CD8-positive, alpha-beta memory T cell (primary cell): ENCODE results near the gene CASTOR1. TPM values are rescaled to one million over a fixed set of nuclear protein-coding genes. Genes with fewer than 3 reads are reported as not detected.

Source experiments
- CTCF ChIA-PET: fragments of 350-600 bp; sonication (Branson Sonifier 250); formaldehyde crosslinking; loops from one replicate; lab custom pipeline; 2021; ENCODE audit warnings: antibody characterized with exemption; lab: Charles Lee
- POLR2A ChIA-PET: fragments of 350-600 bp; sonication (Branson Sonifier 250); formaldehyde crosslinking; loops from one replicate; lab custom pipeline; 2021; ENCODE audit warnings: antibody characterized with exemption; lab: Charles Lee
- DNase-seq, 5 donors: peaks; one replicate each; pipeline versions ENCODE4 v3.0.0 to v3.0.0-alpha.2; 2020 to 2022; ENCODE audit warnings: mixed read lengths in 1 of 5
- H3K27ac ChIP-seq: one replicate; pipeline ENCODE4 v1.7.0; 2013; ENCODE audit warnings: low read depth, mild to moderate bottlenecking, low read length, moderate library complexity
- H3K27me3 ChIP-seq: 2 replicates; pipeline ENCODE4 v1.7.0; 2013; ENCODE audit warnings: low read length, mild to moderate bottlenecking; ENCODE audit not compliant: insufficient read depth, poor library complexity, severe bottlenecking
- H3K36me3 ChIP-seq: 2 replicates; pipeline ENCODE4 v1.7.0; 2013; ENCODE audit warnings: mild to moderate bottlenecking, low read length, moderate library complexity; ENCODE audit not compliant: insufficient read depth
- H3K4me1 ChIP-seq: 2 replicates; pipeline ENCODE4 v1.7.0; 2013; ENCODE audit warnings: mild to moderate bottlenecking, low read length, moderate library complexity; ENCODE audit not compliant: insufficient read depth
- H3K4me3 ChIP-seq: 2 replicates; pipeline ENCODE4 v1.7.0; 2013; ENCODE audit warnings: mild to moderate bottlenecking, low read length
- H3K9me3 ChIP-seq: 2 replicates; pipeline ENCODE4 v1.7.0; 2013; ENCODE audit warnings: mild to moderate bottlenecking, low read length
- H3K27ac Mint-ChIP-seq, 8 donors: one replicate each; pipeline ENCODE4 v1.8.0; 2020 to 2021; ENCODE audit warnings: mixed read lengths in 8 of 8, mild to moderate bottlenecking in 6 of 8, inconsistent platforms in 3 of 8, moderate library complexity in 3 of 8
- H3K27me3 Mint-ChIP-seq, 2 donors: one replicate each; pipeline ENCODE4 v1.8.0; 2020 to 2021; ENCODE audit warnings: mixed read lengths in 2 of 2, mild to moderate bottlenecking in 1 of 2, moderate library complexity in 1 of 2
- H3K36me3 Mint-ChIP-seq, 3 donors: one replicate each; pipeline ENCODE4 v1.8.0; 2020 to 2021; ENCODE audit warnings: mixed read lengths in 3 of 3, inconsistent platforms in 1 of 3, mild to moderate bottlenecking in 1 of 3
- H3K4me1 Mint-ChIP-seq, 3 donors: one replicate each; pipeline ENCODE4 v1.8.0; 2020 to 2021; ENCODE audit warnings: mixed read lengths in 3 of 3, inconsistent platforms in 1 of 3, mild to moderate bottlenecking in 1 of 3
- H3K4me3 Mint-ChIP-seq, 7 donors: one replicate each; pipeline ENCODE4 v1.8.0; 2020 to 2021; ENCODE audit warnings: mixed read lengths in 7 of 7, mild to moderate bottlenecking in 6 of 7, moderate library complexity in 4 of 7, inconsistent platforms in 2 of 7
- H3K9me3 Mint-ChIP-seq, 5 donors: one replicate each; pipeline ENCODE4 v1.8.0; 2020 to 2022; ENCODE audit warnings: mixed read lengths in 5 of 5, mild to moderate bottlenecking in 3 of 5, moderate library complexity in 2 of 5, inconsistent platforms in 1 of 5
- polyA plus RNA-seq: library from polyadenylated mRNA; unstranded; fragments of 300-500 nt; fragmentation: Illumina TruSeq; gene quantifications from one replicate; pipeline ENCODE4 v1.2.3, GENCODE V29; 2021
- total RNA-seq, 2 experiments: library from RNA; stranded (reverse); gene quantifications; one replicate each; pipeline ENCODE4 v1.2.3, GENCODE V29; 2021

CASTOR1 gene
- total and polyA plus RNA-seq, 3 experiments from 2014 or later, result 4.0 to 17.8 (median 5.3) TPM

- Histone ChIP-seq H3K4me1 (peaks cover 82% of the 10 kb centered on the region), H3K27me3 (no peaks in the 10 kb centered on the region), H3K4me3 (peak overlapping the region; percentile 18), H3K36me3 (peaks cover 55% of the 10 kb centered on the region), H3K9me3 (no peaks in the 10 kb centered on the region), H3K27ac (no peak overlapping the region)
- DNase-seq, result no peak
- peaks cover 5 to 94% (median 10%) of the 10 kb centered on the region in 3 donors for H3K36me3 Mint-ChIP-seq
- H3K4me3 Mint-ChIP-seq, result no peak overlapping the region
- H3K27ac Mint-ChIP-seq, result peak overlapping the region; percentile 33 to 90 (median 66)
- H3K4me1 Mint-ChIP-seq, result peaks cover 54 to 63% (median 63%) of the 10 kb centered on the region in 3 donors
- CTCF ChIA-PET, result interaction anchor here (0.7 to 3.0 kb wide), 3 partner anchors 10 to 12 kb away, joined by 3 to 10 read pairs (median 4); no protein-coding TSS in a partner anchor
- H3K27me3 Mint-ChIP-seq, result no peaks in the 10 kb centered on the region
- POLR2A ChIA-PET, result interaction anchor here (0.6 kb wide), 1 partner anchor 126 kb away, joined by 3 read pairs; no protein-coding TSS in a partner anchor
- H3K9me3 Mint-ChIP-seq, result no peaks in the 10 kb centered on the region
These were observed 8.8 kb upstream of the CASTOR1 start for GRCh38 chr22:30297991-30298701.

- H3K27ac Mint-ChIP-seq, result peak overlapping the region; percentile 8 to 93 (median 72)
- no peak overlapping the region for H3K27ac ChIP-seq
- peak overlapping the region; percentile 18 for H3K4me3 ChIP-seq
- no peaks in the 10 kb centered on the region for H3K9me3 Mint-ChIP-seq
- H3K4me3 Mint-ChIP-seq, result no peak overlapping the region
- H3K36me3 ChIP-seq, result peaks cover 61% of the 10 kb centered on the region
- H3K36me3 Mint-ChIP-seq, result peaks cover 5 to 94% (median 12%) of the 10 kb centered on the region in 3 donors
- H3K4me1 Mint-ChIP-seq, result peaks cover 47 to 56% (median 56%) of the 10 kb centered on the region in 3 donors
- POLR2A ChIA-PET, result no interaction called here
- DNase-seq, result no peak
- CTCF ChIA-PET, result interaction anchor here (0.7 to 3.0 kb wide), 3 partner anchors 10 to 13 kb away, joined by 3 to 10 read pairs (median 4); no protein-coding TSS in a partner anchor
- H3K9me3 ChIP-seq, result no peaks in the 10 kb centered on the region
- no peaks in the 10 kb centered on the region for H3K27me3 ChIP-seq
- no peaks in the 10 kb centered on the region for H3K27me3 Mint-ChIP-seq
- H3K4me1 ChIP-seq, result peaks cover 75% of the 10 kb centered on the region
These were observed 8.1 kb upstream of the CASTOR1 start for GRCh38 chr22:30297276-30297990.

GRCh38 chr22:30296833-30297232 lies 7.5 kb upstream of the CASTOR1 start:
- Mint-ChIP-seq H3K27ac (peak overlapping the region; percentile 52 to 85 (median 72)), H3K9me3 (no peaks in the 10 kb centered on the region), H3K27me3 (peaks cover 0 to 1% of the 10 kb centered on the region in 2 donors), H3K4me1 (peaks cover 41 to 50% (median 50%) of the 10 kb centered on the region in 3 donors), H3K36me3 (peaks cover 5 to 95% (median 12%) of the 10 kb centered on the region in 3 donors), H3K4me3 (peak overlapping the region in 2 of 7 donors; percentile 32 to 58)
- Histone ChIP-seq H3K36me3 (peaks cover 61% of the 10 kb centered on the region), H3K27ac (no peak overlapping the region), H3K27me3 (no peaks in the 10 kb centered on the region), H3K4me1 (peaks cover 69% of the 10 kb centered on the region), H3K4me3 (no peak overlapping the region), H3K9me3 (no peaks in the 10 kb centered on the region)
- DNase-seq, result no peak
- CTCF ChIA-PET, result interaction anchor here (0.9 to 3.0 kb wide), 2 partner anchors 9 to 11 kb away, joined by 6 to 10 read pairs; no protein-coding TSS in a partner anchor
- POLR2A ChIA-PET, result interaction anchor here (1.9 kb wide), 1 partner anchor 10 kb away, joined by 5 read pairs; no protein-coding TSS in a partner anchor

- Mint-ChIP-seq H3K4me3 (peak overlapping the region in 1 of 7 donors; percentile 58), H3K4me1 (peaks cover 38 to 50% (median 44%) of the 10 kb centered on the region in 3 donors), H3K9me3 (no peaks in the 10 kb centered on the region), H3K36me3 (peaks cover 3 to 95% (median 12%) of the 10 kb centered on the region in 3 donors), H3K27me3 (peaks cover 0 to 1% of the 10 kb centered on the region in 2 donors), H3K27ac (peak overlapping the region in 7 of 8 donors; percentile 29 to 85 (median 71))
- H3K27me3 ChIP-seq, result no peaks in the 10 kb centered on the region
- peak in 1 of 5 donors; percentile 56 for DNase-seq
- H3K4me3 ChIP-seq, result no peak overlapping the region
- H3K9me3 ChIP-seq, result no peaks in the 10 kb centered on the region
- ChIA-PET CTCF (interaction anchor here (0.9 to 3.0 kb wide), 4 partner anchors 8 to 91 kb away, joined by 3 to 10 read pairs (median 5); partner anchors contain the start of gene RNF215), POLR2A (interaction anchor here (1.9 kb wide), 1 partner anchor 10 kb away, joined by 5 read pairs; no protein-coding TSS in a partner anchor)
- H3K36me3 ChIP-seq, result peaks cover 61% of the 10 kb centered on the region
- H3K4me1 ChIP-seq, result peaks cover 64% of the 10 kb centered on the region
- no peak overlapping the region for H3K27ac ChIP-seq
These were observed 7.0 kb upstream of the CASTOR1 start for GRCh38 chr22:30296324-30296723.

GRCh38 chr22:30295576-30295975 lies 6.3 kb upstream of the CASTOR1 start:
- no peak overlapping the region for H3K27ac ChIP-seq
- POLR2A ChIA-PET, result interaction anchor here (1.9 kb wide), 1 partner anchor 11 kb away, joined by 5 read pairs; no protein-coding TSS in a partner anchor

GRCh38 chr22:30294830-30295229 lies 5.5 kb upstream of the CASTOR1 start:
- Mint-ChIP-seq H3K27me3 (peaks cover 0 to 1% of the 10 kb centered on the region in 2 donors), H3K9me3 (no peaks in the 10 kb centered on the region), H3K4me1 (peaks cover 44 to 55% (median 47%) of the 10 kb centered on the region in 3 donors), H3K4me3 (no peak overlapping the region), H3K36me3 (peaks cover 2 to 85% (median 12%) of the 10 kb centered on the region in 3 donors), H3K27ac (peak overlapping the region in 1 of 8 donors; percentile 57)
- POLR2A ChIA-PET, result interaction anchor here (0.8 to 1.9 kb wide), 2 partner anchors 12 kb away, joined by 3 to 5 read pairs; no protein-coding TSS in a partner anchor
- H3K4me3 ChIP-seq, result no peak overlapping the region
- H3K4me1 ChIP-seq, result peaks cover 65% of the 10 kb centered on the region
- peaks cover 49% of the 10 kb centered on the region for H3K36me3 ChIP-seq
- CTCF ChIA-PET, result no interaction called here
- no peak for DNase-seq
- H3K27me3 ChIP-seq, result no peaks in the 10 kb centered on the region
- no peak overlapping the region for H3K27ac ChIP-seq
- H3K9me3 ChIP-seq, result no peaks in the 10 kb centered on the region

More at GRCh38 chr22:30295576-30295975, 6.3 kb upstream of the CASTOR1 start:
- no peak for DNase-seq
- Histone ChIP-seq H3K36me3 (peaks cover 53% of the 10 kb centered on the region), H3K27me3 (no peaks in the 10 kb centered on the region), H3K4me1 (peaks cover 64% of the 10 kb centered on the region), H3K4me3 (no peak overlapping the region), H3K9me3 (no peaks in the 10 kb centered on the region)
- no peaks in the 10 kb centered on the region for H3K9me3 Mint-ChIP-seq
- H3K36me3 Mint-ChIP-seq, result peaks cover 2 to 88% (median 12%) of the 10 kb centered on the region in 3 donors
- CTCF ChIA-PET, result interaction anchor here (1.1 to 3.0 kb wide), 3 partner anchors 12 to 92 kb away, joined by 3 to 10 read pairs (median 4); partner anchors contain the start of gene RNF215
- H3K27me3 Mint-ChIP-seq, result peaks cover 0 to 1% of the 10 kb centered on the region in 2 donors
- H3K4me1 Mint-ChIP-seq, result peaks cover 37 to 50% (median 40%) of the 10 kb centered on the region in 3 donors
- H3K4me3 Mint-ChIP-seq, result peak overlapping the region in 1 of 7 donors; percentile 18
- peak overlapping the region in 4 of 8 donors; percentile 43 to 74 (median 53) for H3K27ac Mint-ChIP-seq

- peaks cover 59% of the 10 kb centered on the region for H3K4me1 ChIP-seq
These were observed 4.8 kb upstream of the CASTOR1 start for GRCh38 chr22:30294066-30294465.

More at GRCh38 chr22:30294066-30294465, 4.8 kb upstream of the CASTOR1 start:
- peaks cover 43% of the 10 kb centered on the region for H3K36me3 ChIP-seq
- Mint-ChIP-seq H3K36me3 (peaks cover 2 to 84% (median 12%) of the 10 kb centered on the region in 3 donors), H3K4me1 (peaks cover 45 to 54% (median 47%) of the 10 kb centered on the region in 3 donors), H3K4me3 (peak overlapping the region in 1 of 7 donors; percentile 33), H3K27me3 (peaks cover 0 to 1% of the 10 kb centered on the region in 2 donors), H3K27ac (peak overlapping the region in 6 of 8 donors; percentile 5 to 88 (median 38)), H3K9me3 (no peaks in the 10 kb centered on the region)
- CTCF ChIA-PET, result no interaction called here
- no peak overlapping the region for H3K4me3 ChIP-seq
- POLR2A ChIA-PET, result interaction anchor here (0.8 to 1.0 kb wide), 2 partner anchors 12 to 63 kb away, joined by 3 read pairs; partner anchors contain the start of genes CCDC157 and SF3A1
- no peak overlapping the region for H3K27ac ChIP-seq
- no peaks in the 10 kb centered on the region for H3K27me3 ChIP-seq
- no peaks in the 10 kb centered on the region for H3K9me3 ChIP-seq
- no peak for DNase-seq
